BJ (cell line): ENCODE data around the gene KANK2. TPM values are rescaled to one million over a fixed set of nuclear protein-coding genes. Genes with fewer than 3 reads are reported as not detected.

Experiments used
- CTCF ChIA-PET: fragments of 350-600 bp; formaldehyde crosslinking; extraction: SDS; loops from one replicate; lab custom pipeline; 2021; ENCODE audit warnings: antibody characterized with exemption, inconsistent platforms; lab: Yijun Ruan, JAX
- POLR2A ChIA-PET: fragments of 300-600 bp; sonication (Branson Sonifier 250); formaldehyde crosslinking; extraction: SDS; loops from one replicate; lab custom pipeline; 2021; ENCODE audit warnings: antibody characterized with exemption; lab: Charles Lee
- DNase-seq: peaks from one replicate; pipeline ENCODE4 v3.0.0-alpha.2; 2011; ENCODE audit warnings: low read depth
- H3K27me3 ChIP-seq: 2 replicates; pipeline ENCODE4 v1.6.0; 2011; ENCODE audit warnings: low read length; ENCODE audit not compliant: control insufficient read depth, insufficient read depth
- H3K36me3 ChIP-seq: 2 replicates; pipeline ENCODE4 v1.5.1; 2011; ENCODE audit warnings: low read length; ENCODE audit not compliant: control insufficient read depth, insufficient read depth
- H3K4me3 ChIP-seq: 2 replicates; pipeline ENCODE4 v1.5.1; 2011; ENCODE audit warnings: low read depth, mild to moderate bottlenecking, control low read depth, low read length
- polyA plus RNA-seq: library from polyadenylated mRNA; depleted of rRNA; stranded (reverse); fragments of >200 nt; gene quantifications from 2 replicates; pipeline ENCODE4 v1.2.3, GENCODE V29; 2011
- TF ChIP-seq, protein P1 (sequence below): IDR thresholded peaks from 2 replicates; pipeline ENCODE4 v1.5.1; 2011; ENCODE audit warnings: low read depth, mild to moderate bottlenecking, control low read depth, inconsistent platforms, low read length, moderate library complexity; ENCODE audit not compliant: insufficient read depth

The KANK2 gene
- polyA plus RNA-seq, 1 experiment: 176 TPM

DNA sequence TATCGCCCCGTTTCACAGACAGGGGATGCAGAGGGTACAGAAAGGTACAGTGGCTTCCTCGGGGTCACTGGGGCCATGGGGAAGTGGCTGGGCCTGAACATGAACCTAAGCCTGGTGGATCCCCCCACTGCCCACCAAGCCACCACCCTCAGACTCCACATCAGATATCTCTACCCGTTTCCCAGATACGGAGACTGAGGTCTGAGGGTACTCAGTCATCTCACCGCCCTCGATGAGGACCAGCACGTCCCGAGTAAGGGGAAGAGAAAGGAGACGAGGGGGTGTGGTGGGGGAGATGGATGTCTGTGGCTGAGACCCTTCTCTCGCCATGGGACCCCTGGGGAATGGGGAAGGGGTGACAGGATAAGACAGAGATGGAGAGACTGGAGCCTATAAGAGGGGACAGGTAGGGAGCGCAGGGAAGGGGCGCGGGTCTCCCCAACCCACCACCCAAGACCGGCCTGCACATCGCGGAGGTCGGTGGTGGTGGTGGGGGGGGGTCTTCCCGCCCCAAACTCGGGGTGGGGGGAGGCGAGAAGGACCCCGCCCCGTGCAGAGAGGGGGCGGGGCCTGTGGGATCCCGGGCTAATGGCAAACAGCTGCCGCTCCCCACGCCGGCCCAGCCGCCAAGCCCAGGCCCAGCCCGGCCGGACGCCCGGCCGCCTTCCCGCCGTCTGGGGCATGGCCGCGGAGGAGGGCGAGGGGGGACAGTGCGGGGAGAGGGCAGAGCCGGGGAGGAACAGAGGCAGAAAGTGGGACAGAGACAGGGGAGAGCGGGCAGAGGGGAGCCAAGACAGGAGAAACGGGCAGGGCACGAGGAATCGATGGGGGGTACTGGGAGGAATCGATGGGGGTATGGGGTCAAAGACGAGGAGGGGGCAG, 698 bp downstream of the KANK2 start:
- CTCF ChIA-PET: interaction anchor here (0.6 to 1.0 kb wide), 2 partner anchors 9 to 27 kb away, joined by 3 to 6 read pairs; no protein-coding TSS in a partner anchor
- Histone ChIP-seq H3K36me3 (peaks cover 25% of the 10 kb centered on the region), H3K4me3 (peak overlapping the region; percentile 99), H3K27me3 (no peaks in the 10 kb centered on the region)
- TF ChIP-seq, protein P1, sequence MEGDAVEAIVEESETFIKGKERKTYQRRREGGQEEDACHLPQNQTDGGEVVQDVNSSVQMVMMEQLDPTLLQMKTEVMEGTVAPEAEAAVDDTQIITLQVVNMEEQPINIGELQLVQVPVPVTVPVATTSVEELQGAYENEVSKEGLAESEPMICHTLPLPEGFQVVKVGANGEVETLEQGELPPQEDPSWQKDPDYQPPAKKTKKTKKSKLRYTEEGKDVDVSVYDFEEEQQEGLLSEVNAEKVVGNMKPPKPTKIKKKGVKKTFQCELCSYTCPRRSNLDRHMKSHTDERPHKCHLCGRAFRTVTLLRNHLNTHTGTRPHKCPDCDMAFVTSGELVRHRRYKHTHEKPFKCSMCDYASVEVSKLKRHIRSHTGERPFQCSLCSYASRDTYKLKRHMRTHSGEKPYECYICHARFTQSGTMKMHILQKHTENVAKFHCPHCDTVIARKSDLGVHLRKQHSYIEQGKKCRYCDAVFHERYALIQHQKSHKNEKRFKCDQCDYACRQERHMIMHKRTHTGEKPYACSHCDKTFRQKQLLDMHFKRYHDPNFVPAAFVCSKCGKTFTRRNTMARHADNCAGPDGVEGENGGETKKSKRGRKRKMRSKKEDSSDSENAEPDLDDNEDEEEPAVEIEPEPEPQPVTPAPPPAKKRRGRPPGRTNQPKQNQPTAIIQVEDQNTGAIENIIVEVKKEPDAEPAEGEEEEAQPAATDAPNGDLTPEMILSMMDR: no peak
- POLR2A ChIA-PET: no interaction called here
- no peak for DNase-seq

DNA sequence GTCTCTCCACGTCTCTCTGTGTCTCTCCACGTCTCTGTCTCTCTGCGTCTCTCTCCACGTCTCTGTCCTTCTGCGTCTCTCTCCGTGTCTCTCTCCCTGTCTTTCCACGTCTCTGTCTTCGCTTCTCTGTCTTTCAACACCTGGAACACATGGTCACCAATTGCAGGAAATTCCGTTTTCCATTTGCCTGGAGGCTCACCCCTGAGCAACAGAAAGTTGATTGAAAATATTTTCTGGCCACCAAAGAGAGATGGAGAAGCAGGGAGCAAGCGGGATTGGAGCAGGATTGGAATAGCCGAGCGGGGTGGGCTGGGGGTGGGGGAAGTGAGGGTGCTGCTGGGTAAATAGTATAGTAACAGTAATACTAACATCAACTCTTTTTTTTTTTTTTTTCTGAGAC, 1.7 kb downstream of the KANK2 start:
- Histone ChIP-seq H3K36me3 (peaks cover 27% of the 10 kb centered on the region), H3K4me3 (peak overlapping the region; percentile 99), H3K27me3 (no peaks in the 10 kb centered on the region)
- ChIA-PET CTCF (interaction anchor here (2.0 kb wide), 1 partner anchor 58 kb away, joined by 7 read pairs; no protein-coding TSS in a partner anchor), POLR2A (no interaction called here)
- TF ChIP-seq, protein P1: no peak
- no peak for DNase-seq

DNA sequence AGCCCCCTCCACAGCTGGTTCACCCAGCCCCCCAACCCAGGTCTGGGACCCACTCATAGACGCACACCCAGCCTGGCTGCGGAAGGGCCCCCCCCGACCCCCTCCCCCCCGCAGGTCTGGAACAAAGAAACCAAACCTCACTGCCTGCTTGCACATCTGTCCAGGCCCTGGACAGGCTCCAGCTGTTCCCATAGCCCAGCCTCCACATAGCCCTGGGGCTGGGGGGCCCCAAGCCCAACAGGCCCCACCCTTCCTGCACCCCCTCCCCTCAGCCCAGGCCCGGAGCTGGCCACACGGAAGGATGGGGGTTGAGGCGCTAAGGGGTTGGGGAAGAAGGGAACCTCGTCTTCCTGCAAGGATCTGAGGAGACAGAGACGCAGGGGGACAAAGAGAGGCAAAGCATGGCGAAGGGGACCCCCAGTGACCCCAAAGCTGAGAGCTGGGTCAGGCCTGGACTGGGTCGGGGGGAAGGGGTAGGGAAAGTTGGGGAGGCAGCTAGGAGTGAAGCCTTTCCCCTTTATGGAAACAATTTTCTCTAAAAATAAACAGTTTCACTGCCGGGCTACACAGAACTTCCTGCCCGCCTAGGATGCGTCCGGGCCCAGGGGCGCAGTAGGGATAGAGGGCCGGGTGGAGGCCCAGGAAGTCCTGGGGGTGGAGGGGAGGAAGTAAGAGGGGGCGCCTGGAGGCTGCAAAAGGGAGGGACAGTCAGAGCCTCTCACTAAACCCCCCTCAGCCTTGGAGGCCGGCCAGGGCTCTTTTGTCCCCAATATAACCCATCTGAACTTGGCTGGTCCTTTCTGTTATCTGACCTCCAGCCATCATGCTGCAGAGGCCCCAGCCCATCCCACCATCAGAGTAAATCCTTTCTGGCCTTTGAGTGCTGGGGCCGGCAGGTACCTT, 2.4 kb downstream of the KANK2 start:
- no peak for DNase-seq
- ChIA-PET CTCF (interaction anchor here (1.0 to 2.0 kb wide), 3 partner anchors 26 to 57 kb away, joined by 3 to 7 read pairs (median 4); partner anchors contain the start of gene SPC24), POLR2A (no interaction called here)
- TF ChIP-seq, protein P1: no peak
- peak overlapping the region; percentile 99 for H3K4me3 ChIP-seq
- H3K36me3 ChIP-seq: peaks cover 27% of the 10 kb centered on the region
- no peaks in the 10 kb centered on the region for H3K27me3 ChIP-seq

DNA sequence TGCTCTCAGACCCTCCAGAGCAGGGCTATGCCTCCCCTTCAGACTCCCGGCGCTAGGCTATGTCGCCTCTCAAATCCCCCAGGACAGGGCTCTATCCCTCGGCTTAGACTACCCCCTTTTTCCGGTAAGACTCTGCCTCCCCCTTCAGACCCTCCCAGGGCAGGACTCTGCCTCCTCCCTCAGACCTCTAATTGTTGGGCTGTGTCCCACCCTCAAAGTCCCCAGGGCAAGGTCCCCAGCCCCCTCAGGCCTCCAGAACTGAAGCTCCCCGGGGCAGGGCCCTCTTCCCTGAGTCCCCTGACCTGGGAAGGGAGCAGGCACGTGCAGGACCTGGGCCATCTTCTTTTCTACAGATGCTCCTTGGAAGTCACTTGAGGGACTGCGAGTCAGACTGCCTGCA, 3.2 kb downstream of the KANK2 start:
- peak overlapping the region; percentile 99 for H3K4me3 ChIP-seq
- TF ChIP-seq, protein P1: no peak
- peaks cover 28% of the 10 kb centered on the region for H3K36me3 ChIP-seq
- DNase-seq: no peak
- CTCF ChIA-PET: interaction anchor here (1.0 to 2.0 kb wide), 3 partner anchors 25 to 57 kb away, joined by 3 to 7 read pairs (median 4); partner anchors contain the start of gene SPC24
- H3K27me3 ChIP-seq: no peaks in the 10 kb centered on the region
- POLR2A ChIA-PET: no interaction called here
